CD4-positive, alpha-beta T cell treated with Interleukin-6 for 4 hours (primary cell): ENCODE measurements around the gene RNF182.
"Not testable (repeated sequence)": the region's sequence is repeated elsewhere in the genome, so short reads cannot be mapped to it uniquely, and the experiment has no call there.

Experiments
- DNase-seq: peaks from one replicate; pipeline ENCODE4 v3.0.0-alpha.2; 2020; ENCODE audit warnings: mixed read lengths

RNF182 gene

DNA sequence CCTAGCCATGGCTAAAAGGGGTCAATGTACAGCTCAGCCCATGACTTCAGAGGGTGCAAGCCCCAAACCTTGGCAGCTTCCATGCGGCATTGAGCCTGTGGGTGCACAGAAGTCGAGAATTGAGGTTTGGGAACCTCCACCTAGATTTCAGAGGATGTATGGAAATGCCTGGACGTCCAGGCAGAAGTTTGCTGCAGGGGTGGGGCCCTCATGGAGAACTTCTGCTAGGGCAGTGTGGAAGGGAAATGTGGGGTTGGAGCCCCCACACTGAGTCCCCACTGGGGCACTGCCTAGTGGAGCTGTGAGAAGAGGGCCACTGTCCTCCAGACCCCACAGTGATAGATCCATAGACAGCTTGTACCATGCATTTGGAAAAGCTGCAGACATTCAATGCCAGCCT, 47.9 kb downstream of the RNF182 start:
- not testable (repeated sequence) for DNase-seq

DNA sequence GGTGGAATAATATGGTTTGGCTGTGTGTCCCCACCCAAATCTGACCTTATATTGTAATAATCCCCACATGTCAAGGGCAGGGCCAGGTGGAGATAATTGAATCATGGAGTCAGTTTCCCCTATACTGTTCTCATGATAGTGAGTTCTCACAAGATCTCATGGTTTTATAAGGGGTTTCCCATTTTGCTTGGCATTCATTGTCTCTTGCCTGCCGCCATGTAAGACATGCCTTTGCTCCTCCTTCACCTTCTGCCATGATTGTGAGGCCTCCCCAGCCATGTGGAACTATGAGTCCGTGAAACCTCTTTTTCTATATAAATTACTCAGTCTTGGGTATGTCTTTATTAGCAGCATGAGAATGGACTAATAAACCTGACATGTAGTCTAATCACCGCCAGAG, 48.7 kb downstream of the RNF182 start:
- not testable (repeated sequence) for DNase-seq

DNA sequence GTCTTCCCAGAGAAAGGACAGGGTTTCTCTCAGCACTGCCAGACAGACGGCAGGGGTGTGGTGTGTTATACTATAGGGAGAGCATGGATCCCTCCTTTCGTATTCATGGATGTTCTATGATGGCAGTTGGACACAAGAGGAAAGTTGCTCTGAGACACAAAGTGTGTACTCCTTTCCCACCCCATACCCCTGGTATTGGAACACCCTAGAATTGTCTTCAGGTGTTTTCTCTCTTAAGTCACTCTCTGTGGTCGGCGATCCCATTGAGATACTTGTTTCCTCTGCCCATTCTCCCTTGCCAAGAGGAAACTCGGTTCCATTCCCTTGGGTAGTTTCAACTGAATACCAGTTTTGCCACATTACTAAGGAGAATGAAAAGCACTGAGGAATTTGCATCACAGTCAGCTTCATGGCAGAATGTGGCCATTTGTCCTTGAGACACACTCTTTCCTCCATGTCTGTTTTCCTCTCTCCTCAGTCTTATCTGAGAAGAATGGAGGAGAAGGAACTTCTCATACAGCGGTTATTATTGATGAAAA, 53.4 kb downstream of the RNF182 start:
- no peak for DNase-seq

DNA sequence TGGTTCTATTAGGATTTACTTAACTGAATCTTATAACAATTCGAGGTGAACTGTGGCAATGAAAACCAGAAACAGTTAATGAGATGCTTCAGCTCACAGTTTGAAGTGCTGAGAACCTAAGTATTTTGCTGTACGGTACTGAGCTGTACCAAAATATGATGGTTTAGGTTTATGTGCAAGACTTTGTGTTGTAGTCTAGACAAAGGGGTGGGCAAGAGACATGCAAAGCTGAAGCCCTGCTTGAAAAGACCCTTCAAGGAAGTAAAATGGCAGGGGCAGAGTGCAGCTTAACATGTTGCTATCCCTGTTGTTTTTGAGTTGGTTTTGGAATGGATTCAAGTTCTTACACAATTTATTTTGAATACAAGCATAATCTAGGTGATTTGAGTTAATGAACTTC, 54.0 kb downstream of the RNF182 start:
- no peak for DNase-seq

DNA sequence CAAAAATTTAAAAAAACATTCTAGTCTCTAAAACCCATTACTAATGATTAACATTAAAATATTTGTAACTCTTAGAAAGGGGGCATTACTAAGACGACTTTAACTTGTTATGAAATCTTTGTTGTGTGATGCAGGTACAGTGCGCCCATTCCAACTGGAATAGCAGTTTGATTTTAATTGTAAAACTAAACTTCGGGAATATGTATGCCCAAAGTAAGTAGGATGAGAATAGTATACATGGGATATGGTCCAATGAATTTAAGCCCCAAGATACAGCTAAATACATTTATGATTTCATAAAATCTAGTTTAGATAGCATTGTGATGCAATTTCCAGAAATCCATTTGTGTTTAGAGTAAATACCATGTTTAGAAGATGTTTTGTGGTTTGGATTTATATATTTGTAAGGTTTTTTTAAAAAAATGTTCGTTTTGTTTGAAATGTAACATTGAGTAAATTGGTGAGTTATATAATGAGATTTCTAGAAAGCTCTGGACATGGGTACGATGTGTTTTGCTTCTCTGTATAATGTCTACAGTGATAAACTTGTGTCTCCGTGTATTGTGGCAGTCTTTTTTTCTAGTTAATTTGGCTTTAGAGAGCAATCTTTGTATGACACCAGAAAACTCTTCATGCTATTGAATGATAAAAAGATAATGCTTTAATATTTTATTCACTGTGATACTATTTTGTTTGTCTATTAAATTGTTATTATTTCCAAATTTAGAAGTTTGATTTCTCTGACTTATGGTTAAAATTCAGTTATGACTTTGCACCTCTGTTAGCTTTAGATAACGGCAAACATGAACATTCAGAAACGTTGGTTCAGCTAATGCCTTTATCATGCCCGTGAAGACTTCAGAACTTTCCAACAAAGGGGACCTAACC, 54.8 kb downstream of the RNF182 start:
- DNase-seq: no peak

DNA sequence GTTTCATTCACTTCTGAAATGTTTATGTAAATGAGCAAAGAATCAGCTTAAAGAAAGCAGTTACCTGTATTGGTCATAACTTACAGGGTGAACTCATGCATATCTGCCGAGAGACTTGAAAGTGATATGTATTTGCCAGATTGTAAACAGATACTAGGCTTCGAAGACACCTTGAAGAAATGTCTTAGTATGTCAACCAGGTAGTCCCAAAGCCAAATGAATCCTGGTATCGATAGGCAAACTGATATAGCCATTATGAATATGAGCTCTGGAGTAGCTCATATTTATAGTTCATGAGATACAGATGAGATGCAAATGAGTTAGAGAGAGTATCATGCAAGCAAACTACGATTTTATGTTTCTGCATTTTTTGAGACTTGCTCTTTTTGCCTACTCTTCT, 55.8 kb downstream of the RNF182 start:
- DNase-seq: no peak

DNA sequence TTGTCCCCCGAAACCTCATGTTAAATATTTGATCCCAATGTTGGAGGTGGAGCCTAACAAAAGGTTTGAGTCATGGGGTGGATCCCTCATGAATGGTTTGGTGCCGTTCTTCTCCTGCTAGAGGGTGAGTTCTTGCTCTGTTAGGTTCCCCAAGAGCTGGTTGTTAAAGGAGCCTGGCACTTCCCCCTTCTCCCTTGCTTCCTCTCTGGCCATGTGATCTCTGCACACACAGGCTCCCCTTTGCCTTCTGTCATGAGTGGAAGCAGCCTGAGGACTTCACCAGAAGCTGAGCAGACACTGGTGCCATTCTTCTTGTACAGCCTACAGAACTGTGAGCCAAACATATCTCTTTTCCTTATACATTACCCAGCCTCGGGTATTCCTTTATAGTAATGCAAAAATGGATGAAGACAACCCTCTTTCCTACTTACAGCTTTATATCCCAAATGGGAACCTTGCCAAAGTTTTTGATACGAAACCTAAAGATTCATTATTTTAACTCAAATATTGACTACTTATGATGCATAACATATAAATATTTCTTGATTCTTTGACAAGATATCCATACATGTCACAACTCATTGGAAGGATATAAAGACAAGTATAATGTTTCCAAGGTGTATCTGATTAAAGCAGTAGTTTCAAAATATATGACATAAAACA, 61.0 kb downstream of the RNF182 start:
- DNase-seq: no peak

DNA sequence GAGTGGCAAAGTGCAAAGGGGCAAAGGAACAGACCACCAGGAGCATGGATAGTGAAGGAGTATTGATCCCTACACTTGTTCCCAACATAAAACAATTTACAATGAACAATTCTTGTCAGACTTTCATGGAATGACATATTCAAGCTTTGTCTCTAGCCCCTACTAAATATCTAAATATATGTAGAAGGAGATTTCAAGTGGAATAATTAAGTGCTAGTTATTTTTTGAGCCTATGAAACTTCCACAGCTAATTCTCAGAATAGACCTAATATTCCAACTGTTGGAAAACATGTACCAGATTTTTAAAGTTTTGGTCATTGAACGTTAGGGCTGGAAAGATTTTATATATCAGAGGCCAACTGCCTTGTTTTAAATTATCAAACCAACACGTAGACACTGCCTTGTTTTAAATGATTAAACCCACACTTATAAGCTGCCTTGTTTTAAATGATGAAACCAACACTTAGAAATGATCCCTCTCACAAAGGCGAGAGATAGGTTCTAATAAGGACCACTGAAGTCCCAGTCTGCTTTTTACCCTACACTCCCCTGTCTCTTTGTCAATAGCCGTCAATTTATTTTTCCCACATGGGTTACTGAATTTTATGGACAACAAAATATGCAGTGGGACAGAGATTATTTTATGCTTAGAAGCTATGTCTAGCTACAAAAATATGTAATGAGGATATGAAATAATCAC, 62.1 kb downstream of the RNF182 start:
- no peak for DNase-seq

DNA sequence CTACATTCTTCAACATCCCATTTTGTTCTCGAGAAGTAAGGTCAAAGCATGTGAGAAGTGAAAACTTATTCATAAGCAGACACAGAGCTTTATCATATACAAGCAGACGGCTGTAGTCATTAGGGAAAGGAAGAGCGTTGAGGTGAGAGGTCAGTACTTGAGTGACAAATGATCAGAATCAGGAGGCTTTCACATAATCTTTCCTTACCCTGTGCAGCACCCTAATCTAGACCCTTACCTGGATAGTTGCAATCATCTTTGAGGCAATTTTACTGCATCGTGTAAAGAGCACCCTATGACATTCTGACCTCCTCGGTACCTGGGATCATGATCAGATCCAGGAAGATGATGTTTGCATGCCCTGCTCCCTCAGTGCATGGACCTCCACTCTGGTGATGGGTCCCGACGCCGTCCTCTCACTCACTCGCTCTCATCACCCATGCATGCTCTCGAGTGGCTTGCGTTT, 62.7 kb downstream of the RNF182 start:
- no peak for DNase-seq

DNA sequence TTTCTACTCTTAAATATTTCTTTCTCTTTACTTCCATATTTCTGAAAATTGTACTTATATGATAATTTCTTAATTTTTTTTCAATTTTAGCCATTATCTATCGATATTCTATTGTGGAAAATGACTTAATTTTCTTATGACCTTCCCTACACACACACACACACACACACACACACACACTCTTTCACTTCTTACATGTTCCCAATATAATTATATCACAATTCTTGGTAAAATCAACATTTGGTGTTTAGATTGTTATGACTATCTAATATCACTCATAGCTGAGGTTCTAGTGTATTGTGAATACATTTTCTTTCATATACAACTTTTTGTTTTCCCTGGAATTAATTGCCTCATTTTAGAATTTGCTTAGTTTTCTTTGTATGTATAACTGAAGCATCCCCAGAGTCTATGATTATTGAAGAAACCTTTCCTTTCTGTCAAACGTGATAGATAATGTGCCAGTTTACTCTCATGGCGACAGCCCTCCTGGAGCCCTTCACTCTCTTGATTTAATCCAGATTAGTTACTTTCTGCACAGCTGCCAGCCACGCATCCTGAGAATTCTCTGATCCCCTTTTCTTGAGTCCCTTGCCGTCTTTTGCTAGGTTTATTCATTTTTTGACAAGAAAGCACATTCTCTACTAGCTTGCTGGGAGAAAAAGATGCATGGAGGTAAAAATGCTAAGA, 63.4 kb downstream of the RNF182 start:
- no peak for DNase-seq

DNA sequence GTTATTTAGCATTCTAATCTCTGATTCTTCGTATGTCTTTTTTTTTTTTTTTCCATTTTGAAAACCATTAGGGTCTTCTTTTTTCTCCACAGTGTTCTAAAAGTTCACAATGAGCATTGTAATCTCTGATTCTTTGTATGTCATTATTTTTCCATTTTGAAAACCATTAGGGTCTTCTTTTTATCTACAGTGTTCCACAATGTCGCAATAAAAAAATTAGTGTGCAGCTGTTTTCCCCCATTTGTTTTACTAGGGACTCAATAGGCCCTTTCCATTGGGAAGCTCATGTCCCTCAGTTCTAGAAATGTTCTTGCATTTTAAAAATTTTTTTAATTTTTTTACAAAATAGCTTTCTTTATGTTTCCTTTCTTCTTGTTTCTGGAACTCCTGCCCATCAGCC, 64.2 kb downstream of the RNF182 start:
- no peak for DNase-seq

DNA sequence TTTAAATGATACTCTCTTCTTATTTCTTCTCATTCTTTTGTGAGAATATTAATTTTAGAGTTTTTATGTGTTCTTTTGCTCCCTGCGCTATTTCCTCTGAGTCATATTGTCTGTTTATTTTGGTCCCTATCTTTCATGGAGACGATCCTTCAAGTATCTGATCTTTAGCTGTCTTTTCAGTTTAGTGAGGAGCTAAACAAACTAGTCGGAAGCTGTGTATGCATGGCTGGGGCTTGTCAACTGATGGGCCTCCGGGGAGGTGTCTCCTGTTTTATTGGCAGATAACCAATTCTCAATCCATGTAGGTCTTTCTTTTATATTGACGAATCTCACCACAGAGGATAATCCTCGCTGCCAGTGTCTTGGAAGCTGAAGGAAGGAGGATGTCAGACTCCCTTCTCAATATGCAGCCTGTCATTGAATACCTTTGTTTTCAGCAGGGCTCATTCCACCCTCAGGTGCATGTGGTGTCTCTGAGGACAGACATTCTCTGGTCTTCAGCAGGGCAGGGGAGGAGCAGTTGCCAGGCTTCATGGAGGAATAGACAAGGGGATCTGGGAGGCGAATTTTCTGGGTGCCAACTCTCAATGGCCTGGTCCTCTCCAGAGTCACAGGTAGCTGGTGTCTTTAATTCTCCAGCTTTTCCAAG, 64.9 kb downstream of the RNF182 start:
- no peak for DNase-seq

DNA sequence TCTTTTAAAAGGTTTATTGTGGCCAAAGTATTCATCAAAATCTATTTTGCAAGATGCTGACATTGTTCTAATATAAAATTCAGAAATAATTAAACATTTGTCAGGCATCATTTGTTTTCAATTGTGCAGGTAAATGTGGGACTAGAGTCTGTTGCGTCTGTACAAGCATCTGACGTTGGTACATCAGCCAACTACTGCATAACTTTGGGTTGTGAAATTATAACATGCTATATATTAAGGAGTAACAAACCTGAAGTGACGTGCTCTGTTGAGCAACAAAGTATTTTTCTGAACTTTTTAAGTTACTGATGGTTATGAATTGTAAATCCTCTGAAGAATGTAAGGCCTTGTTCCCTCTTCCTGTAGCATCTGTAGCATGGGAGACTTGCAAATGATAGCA, 66.0 kb downstream of the RNF182 start:
- DNase-seq: no peak

DNA sequence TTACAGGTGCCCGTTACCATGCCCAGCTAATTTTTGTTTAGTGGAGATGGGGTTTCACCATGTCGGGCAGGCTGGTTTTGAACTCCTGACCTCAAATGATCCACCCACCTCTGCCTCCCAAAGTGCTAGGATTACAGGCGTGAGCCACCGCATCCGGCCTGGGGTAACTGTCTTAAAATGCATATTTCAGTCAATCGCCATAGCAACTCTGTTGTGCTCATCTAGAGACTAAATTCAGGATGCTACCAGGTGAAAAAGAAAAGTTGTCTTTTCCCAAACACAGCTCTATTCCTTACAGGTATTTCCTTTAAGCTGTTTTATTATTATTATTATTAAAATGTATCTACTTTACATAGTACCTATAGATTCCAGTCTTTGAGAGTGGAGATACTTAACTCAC, 66.6 kb downstream of the RNF182 start:
- no peak for DNase-seq

DNA sequence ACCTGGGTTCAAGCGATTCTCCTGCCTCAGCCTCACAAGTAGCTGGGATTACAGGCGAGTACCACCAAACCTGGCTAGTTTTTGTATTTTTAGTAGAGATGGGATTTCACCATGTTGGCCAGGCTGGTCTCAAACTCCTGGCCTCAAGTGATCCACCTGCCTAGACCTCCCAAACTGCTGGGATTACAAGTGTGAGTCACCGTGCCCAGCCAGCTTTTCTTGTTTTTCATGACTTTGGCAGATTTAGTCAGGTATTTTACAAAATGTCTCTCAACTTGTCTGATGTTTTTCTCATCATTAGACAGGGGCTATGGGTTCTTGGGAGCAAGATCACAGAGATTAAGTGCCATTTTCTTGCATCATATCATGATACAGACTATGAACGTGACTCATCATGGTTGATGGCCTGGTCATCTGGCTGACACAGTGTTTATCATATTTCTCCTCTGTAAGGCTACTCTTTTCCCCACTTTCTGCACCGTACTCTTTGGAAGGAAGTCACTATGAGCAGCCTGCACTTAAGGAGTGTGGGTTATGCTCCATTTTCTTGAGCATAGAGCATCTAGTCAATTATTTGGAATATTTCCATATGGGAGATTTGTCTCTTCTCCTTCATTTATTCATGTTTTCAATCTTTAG, 67.8 kb downstream of the RNF182 start:
- DNase-seq: no peak

DNA sequence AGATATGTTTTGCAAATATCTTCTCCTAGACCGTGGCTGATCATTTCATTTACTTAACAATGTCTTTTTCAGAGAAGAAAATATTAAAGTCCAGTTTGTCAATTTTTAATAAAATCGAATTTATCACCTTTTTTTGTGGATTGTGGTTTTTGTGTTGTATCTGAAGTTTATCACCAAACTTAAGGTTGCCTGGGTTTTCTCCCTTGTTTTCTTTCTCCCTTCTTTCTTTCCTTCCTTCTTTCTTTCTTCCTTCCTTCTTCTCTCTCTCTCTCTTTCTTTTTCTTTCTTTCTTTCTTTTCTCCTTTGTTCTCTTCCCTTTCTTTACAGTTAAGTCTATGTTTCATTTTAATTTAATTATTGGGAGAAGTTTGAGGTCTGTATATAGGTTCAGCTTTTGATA, 68.7 kb downstream of the RNF182 start:
- DNase-seq: no peak

DNA sequence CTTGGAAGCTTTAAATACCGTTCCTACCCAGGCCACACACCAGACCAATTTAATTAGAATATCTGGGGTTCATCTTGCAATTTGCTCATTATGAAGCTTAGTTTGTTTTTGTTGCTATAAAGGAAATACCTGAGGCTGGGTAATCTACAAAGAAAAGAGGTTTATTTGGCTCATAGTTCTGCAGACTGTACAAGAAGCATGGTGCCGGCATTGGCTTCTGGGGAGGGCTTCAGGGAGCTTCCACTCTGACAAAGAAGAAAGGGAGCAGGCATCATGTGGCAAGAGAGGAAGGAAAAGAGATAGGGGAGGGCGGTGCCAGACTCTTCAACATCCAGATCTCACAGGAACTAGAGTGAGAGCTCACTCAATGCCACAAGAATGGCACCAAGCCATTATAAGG, 73.6 kb downstream of the RNF182 start:
- DNase-seq: no peak

DNA sequence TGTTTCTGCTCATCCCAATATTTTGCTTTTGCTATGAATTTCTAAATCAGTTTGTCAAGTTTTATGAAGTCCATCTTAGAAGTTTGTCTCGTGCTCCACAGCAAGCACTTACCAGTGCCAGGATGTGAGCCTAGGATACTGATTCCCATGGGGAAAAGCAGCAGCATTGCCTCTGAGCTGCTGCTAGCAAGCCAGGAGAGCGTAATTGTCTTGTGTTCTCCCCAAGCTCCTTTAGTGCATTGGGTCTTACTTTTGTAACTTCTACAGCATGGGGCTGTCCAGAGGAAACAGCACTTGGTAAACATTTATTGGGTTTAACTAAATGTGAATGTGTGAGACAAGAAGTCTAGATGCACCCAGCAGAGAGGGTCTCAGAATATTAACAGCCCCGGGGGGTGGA, 76.1 kb downstream of the RNF182 start:
- DNase-seq: no peak

DNA sequence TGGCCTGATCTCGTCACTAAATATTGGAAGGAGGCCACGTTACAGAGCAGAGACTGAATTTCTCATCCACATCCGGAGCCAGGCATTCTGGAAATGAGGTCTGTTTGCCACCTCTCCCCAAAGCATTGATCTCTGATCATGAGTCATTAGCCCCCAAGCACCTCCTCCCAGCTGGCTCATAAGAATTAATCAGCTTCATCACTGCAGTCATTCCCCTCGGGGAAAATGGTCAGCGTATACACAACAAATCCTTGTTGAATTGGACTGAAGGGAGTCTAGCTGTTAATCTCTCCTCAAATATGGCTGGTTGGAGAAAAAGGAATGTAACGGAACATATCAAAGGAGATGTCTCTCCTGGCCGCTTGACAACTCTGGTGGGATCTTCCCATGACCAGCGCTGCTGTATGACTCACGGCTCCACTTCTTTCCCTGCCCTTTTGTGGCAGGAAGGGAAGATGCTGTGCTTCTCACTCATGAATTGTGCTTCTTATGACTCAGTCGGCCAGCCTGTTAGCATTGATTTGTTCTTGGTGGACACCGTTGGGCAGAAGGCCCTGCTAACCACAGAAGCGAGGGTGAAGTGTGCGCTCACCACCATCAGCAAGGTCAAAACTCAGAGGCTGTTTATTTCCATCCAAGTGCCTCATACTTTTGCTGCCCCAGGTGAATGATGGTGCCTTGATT, 76.7 kb downstream of the RNF182 start:
- no peak for DNase-seq

DNA sequence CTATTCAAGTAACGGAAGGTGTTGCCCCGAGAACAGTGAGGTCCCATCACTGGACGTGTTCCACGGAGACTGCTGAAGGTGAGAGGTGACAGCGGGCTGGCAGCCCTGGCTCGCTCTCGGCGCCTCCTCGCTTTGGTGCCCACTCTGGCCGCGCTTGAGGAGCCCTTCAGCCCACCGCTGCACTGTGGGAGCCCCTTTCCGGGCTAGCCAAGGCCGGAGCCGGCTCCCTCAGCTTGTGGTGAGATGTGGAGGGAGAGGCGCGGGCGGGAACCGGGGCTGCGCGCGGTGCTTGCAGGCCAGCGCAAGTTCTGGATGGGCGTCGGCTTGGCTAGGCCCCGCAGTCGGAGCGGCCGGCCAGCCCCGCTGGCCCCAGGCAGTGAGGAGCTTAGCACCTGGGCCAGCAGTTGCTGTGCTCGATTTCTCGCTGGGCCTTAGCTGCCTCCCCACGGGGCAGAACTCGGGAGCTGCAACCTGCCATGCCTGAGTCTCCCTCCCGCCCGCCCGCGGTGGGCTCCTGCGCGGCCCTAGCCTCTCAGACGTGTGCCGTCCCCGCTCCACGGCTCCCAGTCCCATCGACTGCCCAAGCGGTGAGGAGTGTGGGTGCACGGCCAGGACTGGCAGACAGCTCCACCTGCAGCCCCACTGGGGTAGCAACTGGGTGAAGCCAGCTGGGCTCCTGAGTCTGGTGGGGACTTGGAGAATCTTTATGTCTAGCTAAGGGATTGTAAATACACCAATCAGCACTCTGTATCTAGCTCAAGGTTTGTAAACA, 77.6 kb downstream of the RNF182 start:
- DNase-seq: no peak
